GM12878 (cell line): ENCODE data around the gene MLPH. TPM values are rescaled to one million over a fixed set of nuclear protein-coding genes. Genes with fewer than 3 reads are reported as not detected.

Experiments used
- BMI1 ChIP-seq: fragments of 450-650 bp; IDR thresholded peaks from 2 replicates; pipeline ENCODE4 v1.6.1; 2016; ENCODE audit warnings: mild to moderate bottlenecking, moderate library complexity, borderline replicate concordance
- CUX1 ChIP-seq: IDR thresholded peaks from 2 replicates; pipeline ENCODE4 v1.6.1; 2012; ENCODE audit warnings: improper control_type of control experiment, low read depth, low read length; ENCODE audit not compliant: insufficient replicate concordance
- HDGF ChIP-seq: fragments of 450-650 bp; IDR thresholded peaks from 2 replicates; pipeline ENCODE4 v1.6.1; 2016; ENCODE audit warnings: antibody characterized with exemption
- NFXL1 ChIP-seq: fragments of 450-650 bp; IDR thresholded peaks from 2 replicates; pipeline ENCODE4 v1.6.1; 2017; ENCODE audit warnings: antibody characterized with exemption, mild to moderate bottlenecking, borderline replicate concordance
- POLR2AphosphoS5 ChIP-seq: IDR thresholded peaks from 2 replicates; pipeline ENCODE4 v1.6.1; 2011; ENCODE audit warnings: mild to moderate bottlenecking, low read length, inconsistent platforms
- STAT1 ChIP-seq: fragments of 450-650 bp; conservative IDR thresholded peaks from 2 replicates; pipeline ENCODE4 v1.6.1; 2014; ENCODE audit warnings: antibody characterized with exemption, mild to moderate bottlenecking
- TBL1XR1 ChIP-seq: IDR thresholded peaks from 2 replicates; pipeline ENCODE4 v1.6.1; 2012; ENCODE audit warnings: low read depth, low read length, improper control_type of control experiment
- USF2 ChIP-seq: IDR thresholded peaks from 2 replicates; pipeline ENCODE4 v1.6.1; 2011; ENCODE audit warnings: low read depth, low read length, improper control_type of control experiment, borderline replicate concordance
- ZBTB40 ChIP-seq: fragments of 450-650 bp; IDR thresholded peaks from 2 replicates; pipeline ENCODE4 v1.6.1; 2016; ENCODE audit warnings: mild to moderate bottlenecking, moderate library complexity, borderline replicate concordance
- ZNF622 ChIP-seq: fragments of 450-650 bp; IDR thresholded peaks from 2 replicates; pipeline ENCODE4 v1.6.1; 2017; ENCODE audit warnings: mild to moderate bottlenecking, inconsistent platforms
- polyA plus RNA-seq, 11 experiments: library from polyadenylated mRNA; depleted of rRNA in 4 of 11; unstranded in 6 of 11; stranded (reverse) in 5 of 11; fragments of >200 nt; fragmentation: Nextera tagmentation in 4 of 11; fragmentation: Illumina TruSeq in 1 of 11; extraction: Ambion mirVana in 4 of 11; extraction: Trizol in 1 of 11; gene quantifications; 1 replicate in 1 of 11; 2 replicates in 10 of 11; pipeline versions ENCODE4 v1.2.1 to v1.2.3, GENCODE V29; 2011 to 2016; ENCODE audit warnings: inconsistent platforms in 2 of 11, missing spikeins in 2 of 11, low read depth in 1 of 11
- total RNA-seq, 4 experiments: library from RNA; depleted of rRNA in 3 of 4; stranded (reverse); fragments of >200 nt in 3 of 4; fragmentation: Illumina TruSeq in 1 of 4; extraction: Trizol in 1 of 4; gene quantifications; 2 replicates each; pipeline versions ENCODE4 v1.2.1 to v1.2.3, GENCODE V29; 2013 to 2021

MLPH gene
- total and polyA plus RNA-seq, 10 of the 15 experiments (the other 5 are each of a cell fraction or from before 2014, with no cell fraction given), result 0.16 to 0.85 TPM; not detected in 8

DNA sequence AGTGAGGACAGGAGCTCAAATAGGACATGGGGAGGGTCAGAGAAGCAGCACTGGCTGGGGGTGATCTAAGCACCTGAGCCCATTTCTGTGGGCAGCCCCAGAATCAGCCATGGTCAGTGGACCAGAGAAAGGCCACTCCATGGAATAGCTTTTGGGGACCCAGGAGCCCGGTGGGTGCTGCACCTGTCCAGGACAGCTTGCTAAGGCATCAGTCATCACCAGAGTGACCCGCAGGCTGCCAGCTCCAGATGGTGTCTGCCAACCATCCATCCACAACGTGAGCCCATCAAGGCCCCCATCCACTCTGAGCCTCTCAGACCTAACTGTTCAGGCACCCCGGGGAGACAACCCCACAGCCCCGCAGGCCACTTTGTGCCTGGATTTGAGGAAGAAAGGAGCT, 49.5 kb upstream of the MLPH start (continued):
- no peak for TF ChIP-seq BMI1
- TF ChIP-seq HDGF, result no peak
- TF ChIP-seq NFXL1, result no peak
- no peak for TF ChIP-seq ZBTB40
- no peak for TF ChIP-seq POLR2AphosphoS5
- no peak for TF ChIP-seq USF2
- TF ChIP-seq STAT1, result no peak
- TF ChIP-seq TBL1XR1, result no peak
- no peak for TF ChIP-seq CUX1
- TF ChIP-seq ZNF622, result no peak
